NOMO-1 (cell line): ENCODE data around the gene IGFBP6.
A peak's percentile ranks its signal among the peaks of the same experiment; 100 is the strongest.

Experiments
- DNase-seq, 2 experiments: peaks; one replicate each; lab custom pipeline; 2025; ENCODE audit not compliant: unreplicated experiment in 2 of 2; lab: John Stamatoyannopoulos, UW

IGFBP6 gene

GRCh38 chr12:53097564-53098353 lies at the start of gene IGFBP6:
Gene IGFBP6 (plus strand): TSS chr12:53097667. CDS start chr12:53097718, 51 bp downstream.
- DNase-seq: peak; percentile 25

GRCh38 chr12:53048033-53048779 lies 49.3 kb upstream of the IGFBP6 start:
- DNase-seq: no peak

- no peak for DNase-seq
Measured at GRCh38 chr12:53048780-53049401, 48.6 kb upstream of the IGFBP6 start.

- DNase-seq: no peak
Measured at GRCh38 chr12:53049571-53050318, 47.7 kb upstream of the IGFBP6 start, which contains the start of gene TNS2. Gene TNS2 (plus strand): TSS chr12:53050065. CDS start chr12:53050186, 121 bp downstream.

GRCh38 chr12:53050426-53051057 lies 46.9 kb upstream of the IGFBP6 start:
- no peak for DNase-seq

- DNase-seq: no peak
Measured at GRCh38 chr12:53051058-53051880, 46.2 kb upstream of the IGFBP6 start.

- DNase-seq: no peak
Measured at GRCh38 chr12:53051881-53052412, 45.5 kb upstream of the IGFBP6 start.

- no peak for DNase-seq
Measured at GRCh38 chr12:53052419-53053217, 44.8 kb upstream of the IGFBP6 start.

- DNase-seq: no peak
Measured at GRCh38 chr12:53053218-53054111, 44.0 kb upstream of the IGFBP6 start.

GRCh38 chr12:53054112-53054878 lies 43.2 kb upstream of the IGFBP6 start:
- DNase-seq: peak; percentile 88 to 90

GRCh38 chr12:53055471-53056266 lies 41.8 kb upstream of the IGFBP6 start:
- no peak for DNase-seq

GRCh38 chr12:53056296-53056695 lies 41.2 kb upstream of the IGFBP6 start:
- DNase-seq: no peak

- no peak for DNase-seq
Measured at GRCh38 chr12:53056901-53057300, 40.6 kb upstream of the IGFBP6 start.

- DNase-seq: no peak
Measured at GRCh38 chr12:53057816-53058500, 39.5 kb upstream of the IGFBP6 start.
